K562 (cell line): ENCODE data around the gene ZC3H11A. TPM values are rescaled to one million over a fixed set of nuclear protein-coding genes. Genes with fewer than 3 reads are reported as not detected.
A peak's percentile ranks its signal among the peaks of the same experiment; 100 is the strongest.

Experiments
- ELK1 ChIP-seq: sonication (generic); formaldehyde crosslinking; IDR thresholded peaks from 2 replicates; pipeline ENCODE4 v1.8.1; 2022; ENCODE audit warnings: missing genetic modification reagents
- FOXK1 ChIP-seq: sonication (generic); formaldehyde crosslinking; IDR thresholded peaks from 2 replicates; pipeline ENCODE4 v1.8.0; 2022; ENCODE audit warnings: missing genetic modification reagents, mild to moderate bottlenecking, borderline replicate concordance
- GABPB1 ChIP-seq: sonication (generic); formaldehyde crosslinking; IDR thresholded peaks from 2 replicates; pipeline ENCODE4 v1.8.0; 2022; ENCODE audit warnings: mild to moderate bottlenecking, missing genetic modification reagents
- GATAD2B ChIP-seq: fragments of 450-650 bp; IDR thresholded peaks from 2 replicates; pipeline ENCODE4 v1.6.1; 2017; ENCODE audit warnings: mild to moderate bottlenecking, borderline replicate concordance
- HNRNPK ChIP-seq: fragments of 200-400 bp; formaldehyde crosslinking; IDR thresholded peaks from one replicate; pipeline ENCODE4 v1.6.1; 2018; ENCODE audit warnings: mild to moderate bottlenecking, low read depth, low read length; ENCODE audit not compliant: poor library complexity, severe bottlenecking
- KDM5B ChIP-seq: fragments of 200-600 bp; sonication (generic); IDR thresholded peaks from 2 replicates; pipeline ENCODE4 v1.6.1; 2012; ENCODE audit warnings: low read depth, mild to moderate bottlenecking, moderate library complexity, low read length, control low read depth, inconsistent platforms; ENCODE audit not compliant: insufficient replicate concordance
- L3MBTL2 ChIP-seq: fragments of 450-650 bp; IDR thresholded peaks from 2 replicates; pipeline ENCODE4 v1.6.1; 2016; ENCODE audit warnings: mild to moderate bottlenecking, moderate library complexity
- MCM7 ChIP-seq, 2 experiments: fragments of 450-650 bp; IDR thresholded peaks; 2 replicates each; pipeline ENCODE4 v1.6.1; 2016 to 2018
- NFRKB ChIP-seq: fragments of 450-650 bp; IDR thresholded peaks from 2 replicates; pipeline ENCODE4 v1.6.1; 2016; ENCODE audit warnings: low read depth
- PML ChIP-seq: IDR thresholded peaks from 2 replicates; pipeline ENCODE4 v1.6.1; 2012; ENCODE audit warnings: low read length, inconsistent platforms
- PRPF4 ChIP-seq: fragments of 200-400 bp; formaldehyde crosslinking; IDR thresholded peaks from one replicate; pipeline ENCODE4 v1.6.1; 2017; ENCODE audit warnings: low read length, low read depth, mild to moderate bottlenecking; ENCODE audit not compliant: insufficient read depth, poor library complexity, severe bottlenecking
- RFX7 ChIP-seq: fragments of 250-450 bp; sonication (Bioruptor Pico); IDR thresholded peaks from 2 replicates; pipeline ENCODE4 v1.5.1; 2021; ENCODE audit warnings: mild to moderate bottlenecking
- U2AF2 ChIP-seq: fragments of 200-400 bp; formaldehyde crosslinking; optimal IDR thresholded peaks from 2 replicates; pipeline ENCODE3; 2017; ENCODE audit warnings: low read depth, mild to moderate bottlenecking, low read length
- YBX1 ChIP-seq: fragments of 450-650 bp; IDR thresholded peaks from 2 replicates; pipeline ENCODE4 v1.7.1; 2016; ENCODE audit warnings: mild to moderate bottlenecking
- ZFP36 ChIP-seq: fragments of 150-350 bp; IDR thresholded peaks from 2 replicates; pipeline ENCODE4 v1.6.1; 2018; ENCODE audit warnings: low read length, low read depth; ENCODE audit not compliant: partially characterized antibody
- ZNF146 ChIP-seq: IDR thresholded peaks from one replicate; pipeline ENCODE4 v1.6.1; 2018; ENCODE audit warnings: missing compliant biosample characterization; ENCODE audit not compliant: unreplicated experiment
- ZNF384 ChIP-seq: IDR thresholded peaks from 2 replicates; pipeline ENCODE4 v1.6.1; 2012; ENCODE audit warnings: low read depth, low read length, improper control_type of control experiment
- ZNF699 ChIP-seq: fragments of 250-450 bp; sonication (Bioruptor Pico); IDR thresholded peaks from 2 replicates; pipeline ENCODE4 v1.8.0; 2021; ENCODE audit warnings: mild to moderate bottlenecking, moderate library complexity; ENCODE audit not compliant: insufficient replicate concordance
- ZNF76 ChIP-seq: fragments of 250-450 bp; sonication (Bioruptor Pico); IDR thresholded peaks from 2 replicates; pipeline ENCODE4 v1.4.0; 2020; ENCODE audit warnings: mild to moderate bottlenecking, moderate library complexity, borderline replicate concordance
- polyA plus RNA-seq, 8 experiments: library from polyadenylated mRNA; depleted of rRNA in 4 of 8; stranded (reverse) in 5 of 8; unstranded in 3 of 8; fragments of >200 nt; fragmentation: Nextera tagmentation in 2 of 8; fragmentation: Illumina TruSeq in 1 of 8; extraction: Ambion mirVana in 2 of 8; extraction: Trizol in 1 of 8; gene quantifications; 2 replicates each; pipeline versions ENCODE4 v1.2.1 to v1.2.3, GENCODE V29; 2011 to 2014; ENCODE audit warnings: inconsistent platforms in 1 of 8, missing spikeins in 1 of 8
- total RNA-seq, 7 experiments: library from RNA; depleted of rRNA in 6 of 7; stranded (reverse); fragments of >200 nt in 6 of 7; fragmentation: Illumina TruSeq in 2 of 7; extraction: Trizol in 2 of 7; gene quantifications; 2 replicates each; pipeline versions ENCODE4 v1.2.1 to v1.2.3, GENCODE V29; 2011 to 2021; ENCODE audit warnings: low replicate concordance in 1 of 7
- TF ChIP-seq, protein P1 (sequence below): fragments of 450-650 bp; formaldehyde crosslinking; IDR thresholded peaks from 2 replicates; pipeline ENCODE4 v1.4.0; 2022; ENCODE audit warnings: missing genetic modification characterization
- TF ChIP-seq, protein P2 (sequence below): fragments of 250-450 bp; sonication (Bioruptor Pico); IDR thresholded peaks from 2 replicates; pipeline ENCODE4 v1.4.0; 2020

Gene ZC3H11A
- total and polyA plus RNA-seq, 9 of the 15 experiments (the other 6 are each of a cell fraction or from before 2014, with no cell fraction given): 34.2 to 137 (median 102) TPM

GRCh38 chr1:203795441-203796235 lies at the start of gene ZC3H11A, which contains the start of gene ZBED6 (continued):
- TF ChIP-seq ZNF384 (no peak), HNRNPK (peak; percentile 57), RFX7 (no peak), ZNF146 (CRISPR knock-in tag) (no peak), PML (peak; percentile 39; the same call in 1 of the 2 replicates), KDM5B (peak; percentile 78), L3MBTL2 (peak; percentile 99), FOXK1 (CRISPR knock-in tag) (0 out of 2 replicates have a peak, but pooled peaks have one; percentile 48), YBX1 (no peak), ELK1 (CRISPR knock-in tag) (no peak), U2AF2 (no peak), NFRKB (peak; percentile 98), ZNF76 (CRISPR knock-in tag) (peak; percentile 75; the same call in 1 of the 2 replicates), ZFP36 (peak; percentile 14), GATAD2B (no peak), GABPB1 (CRISPR knock-in tag) (peak; percentile 77), PRPF4 (peak; percentile 93), MCM7 (IDR thresholded peaks at IDR 0.05) (no peak), ZNF699 (CRISPR knock-in tag) (no peak)
- TF ChIP-seq, protein P1, sequence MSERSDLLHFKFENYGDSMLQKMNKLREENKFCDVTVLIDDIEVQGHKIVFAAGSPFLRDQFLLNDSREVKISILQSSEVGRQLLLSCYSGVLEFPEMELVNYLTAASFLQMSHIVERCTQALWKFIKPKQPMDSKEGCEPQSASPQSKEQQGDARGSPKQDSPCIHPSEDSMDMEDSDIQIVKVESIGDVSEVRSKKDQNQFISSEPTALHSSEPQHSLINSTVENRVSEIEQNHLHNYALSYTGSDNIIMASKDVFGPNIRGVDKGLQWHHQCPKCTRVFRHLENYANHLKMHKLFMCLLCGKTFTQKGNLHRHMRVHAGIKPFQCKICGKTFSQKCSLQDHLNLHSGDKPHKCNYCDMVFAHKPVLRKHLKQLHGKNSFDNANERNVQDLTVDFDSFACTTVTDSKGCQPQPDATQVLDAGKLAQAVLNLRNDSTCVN (CRISPR knock-in tag): no peak
- TF ChIP-seq, protein P2, sequence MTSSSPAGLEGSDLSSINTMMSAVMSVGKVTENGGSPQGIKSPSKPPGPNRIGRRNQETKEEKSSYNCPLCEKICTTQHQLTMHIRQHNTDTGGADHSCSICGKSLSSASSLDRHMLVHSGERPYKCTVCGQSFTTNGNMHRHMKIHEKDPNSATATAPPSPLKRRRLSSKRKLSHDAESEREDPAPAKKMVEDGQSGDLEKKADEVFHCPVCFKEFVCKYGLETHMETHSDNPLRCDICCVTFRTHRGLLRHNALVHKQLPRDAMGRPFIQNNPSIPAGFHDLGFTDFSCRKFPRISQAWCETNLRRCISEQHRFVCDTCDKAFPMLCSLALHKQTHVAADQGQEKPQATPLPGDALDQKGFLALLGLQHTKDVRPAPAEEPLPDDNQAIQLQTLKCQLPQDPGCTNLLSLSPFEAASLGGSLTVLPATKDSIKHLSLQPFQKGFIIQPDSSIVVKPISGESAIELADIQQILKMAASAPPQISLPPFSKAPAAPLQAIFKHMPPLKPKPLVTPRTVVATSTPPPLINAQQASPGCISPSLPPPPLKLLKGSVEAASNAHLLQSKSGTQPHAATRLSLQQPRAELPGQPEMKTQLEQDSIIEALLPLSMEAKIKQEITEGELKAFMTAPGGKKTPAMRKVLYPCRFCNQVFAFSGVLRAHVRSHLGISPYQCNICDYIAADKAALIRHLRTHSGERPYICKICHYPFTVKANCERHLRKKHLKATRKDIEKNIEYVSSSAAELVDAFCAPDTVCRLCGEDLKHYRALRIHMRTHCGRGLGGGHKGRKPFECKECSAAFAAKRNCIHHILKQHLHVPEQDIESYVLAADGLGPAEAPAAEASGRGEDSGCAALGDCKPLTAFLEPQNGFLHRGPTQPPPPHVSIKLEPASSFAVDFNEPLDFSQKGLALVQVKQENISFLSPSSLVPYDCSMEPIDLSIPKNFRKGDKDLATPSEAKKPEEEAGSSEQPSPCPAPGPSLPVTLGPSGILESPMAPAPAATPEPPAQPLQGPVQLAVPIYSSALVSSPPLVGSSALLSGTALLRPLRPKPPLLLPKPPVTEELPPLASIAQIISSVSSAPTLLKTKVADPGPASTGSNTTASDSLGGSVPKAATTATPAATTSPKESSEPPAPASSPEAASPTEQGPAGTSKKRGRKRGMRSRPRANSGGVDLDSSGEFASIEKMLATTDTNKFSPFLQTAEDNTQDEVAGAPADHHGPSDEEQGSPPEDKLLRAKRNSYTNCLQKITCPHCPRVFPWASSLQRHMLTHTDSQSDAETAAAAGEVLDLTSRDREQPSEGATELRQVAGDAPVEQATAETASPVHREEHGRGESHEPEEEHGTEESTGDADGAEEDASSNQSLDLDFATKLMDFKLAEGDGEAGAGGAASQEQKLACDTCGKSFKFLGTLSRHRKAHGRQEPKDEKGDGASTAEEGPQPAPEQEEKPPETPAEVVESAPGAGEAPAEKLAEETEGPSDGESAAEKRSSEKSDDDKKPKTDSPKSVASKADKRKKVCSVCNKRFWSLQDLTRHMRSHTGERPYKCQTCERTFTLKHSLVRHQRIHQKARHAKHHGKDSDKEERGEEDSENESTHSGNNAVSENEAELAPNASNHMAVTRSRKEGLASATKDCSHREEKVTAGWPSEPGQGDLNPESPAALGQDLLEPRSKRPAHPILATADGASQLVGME (CRISPR knock-in tag): peak; percentile 33; the same call in 1 of the 2 replicates
